Fibroblast of peridontal ligament (primary cell): ENCODE results near the gene SLC43A1.

Source experiments
- DNase-seq: peaks from one replicate; pipeline ENCODE4 v3.0.0-alpha.2; 2010; ENCODE audit errors: extremely low read depth

The SLC43A1 gene

DNA sequence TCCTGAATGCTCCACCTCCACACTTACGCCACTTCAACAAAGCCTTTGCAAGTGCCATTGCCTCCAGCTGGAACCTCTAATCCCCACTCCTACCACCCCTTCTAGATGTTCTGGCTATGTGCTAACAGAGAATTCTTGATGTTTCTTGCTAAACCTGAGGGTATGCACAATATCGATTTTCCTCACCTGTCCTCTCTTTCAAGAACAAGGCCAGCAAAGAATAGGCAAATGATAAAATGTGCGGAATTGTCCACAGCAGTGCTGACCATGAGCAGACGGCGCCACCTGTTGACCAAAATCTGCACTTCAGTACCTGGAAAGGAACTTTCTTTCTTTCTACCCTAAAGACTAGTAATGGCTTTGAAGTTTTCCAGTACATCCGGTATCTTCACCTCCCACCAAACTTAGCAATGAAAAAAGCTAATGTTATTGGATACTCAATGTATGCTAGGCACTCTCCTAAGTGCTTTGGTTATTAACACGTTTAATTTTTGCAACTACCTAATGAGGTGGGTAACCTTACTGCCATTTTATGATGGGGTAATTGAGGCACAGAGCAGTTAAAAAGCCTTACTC is 11.6 kb upstream of the SLC43A1 start:
- peak; percentile 71 for DNase-seq

DNA sequence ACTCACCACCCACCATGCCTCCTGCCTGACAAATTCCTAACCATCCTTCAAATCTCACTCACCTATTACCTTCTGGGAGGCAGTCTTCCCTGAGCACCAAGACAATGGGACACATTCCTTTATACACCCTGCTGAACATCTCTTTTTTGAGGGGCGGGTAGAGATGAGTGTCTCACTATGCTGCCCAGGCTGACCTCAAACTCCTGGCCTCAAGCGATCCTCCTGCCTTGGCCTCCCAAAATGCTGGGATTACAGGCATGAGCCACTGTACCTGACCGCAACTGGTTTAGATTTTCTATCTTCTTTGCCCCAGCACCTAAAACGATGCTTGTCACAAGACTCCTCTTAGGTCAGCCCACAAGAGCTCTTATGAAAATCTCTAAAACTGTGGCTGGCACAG is 7.9 kb upstream of the SLC43A1 start:
- no peak for DNase-seq

DNA sequence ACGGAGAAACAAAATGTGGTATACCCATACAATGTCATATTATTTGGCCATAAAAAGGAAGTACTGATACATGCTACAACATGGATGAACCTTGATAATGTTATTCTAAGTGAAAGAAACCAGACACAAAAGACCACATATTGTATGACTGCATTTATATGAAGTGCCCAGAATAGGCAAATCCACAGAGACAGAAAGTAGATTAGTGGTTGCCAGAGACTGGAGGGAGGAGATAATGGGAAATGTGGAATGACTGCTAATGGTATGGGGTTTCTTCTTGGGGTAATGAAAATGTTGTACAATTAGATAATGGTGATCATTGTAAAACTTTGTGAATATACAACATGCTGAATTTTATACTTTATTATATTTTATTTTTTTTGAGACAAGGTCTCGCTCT is 5.6 kb upstream of the SLC43A1 start:
- no peak for DNase-seq

DNA sequence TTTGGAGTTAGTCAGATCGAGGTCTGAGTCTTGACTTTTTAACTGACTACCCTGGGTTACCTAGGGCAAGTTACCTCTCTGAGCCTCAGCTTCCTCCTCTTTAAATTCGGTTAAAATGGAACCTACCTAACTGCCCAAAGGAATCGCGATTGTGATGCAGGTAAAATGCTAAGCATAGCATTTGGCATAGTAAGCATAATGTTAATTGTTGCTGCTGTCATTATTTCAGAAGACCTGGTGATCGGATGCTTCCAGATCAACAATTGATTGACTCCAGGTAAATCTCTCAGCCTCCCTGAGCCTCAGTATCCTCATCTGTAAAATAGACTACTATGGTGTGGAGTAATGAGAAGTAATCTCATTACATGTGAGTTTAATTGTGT is 550 bp upstream of the SLC43A1 start:
- DNase-seq = no peak

DNA sequence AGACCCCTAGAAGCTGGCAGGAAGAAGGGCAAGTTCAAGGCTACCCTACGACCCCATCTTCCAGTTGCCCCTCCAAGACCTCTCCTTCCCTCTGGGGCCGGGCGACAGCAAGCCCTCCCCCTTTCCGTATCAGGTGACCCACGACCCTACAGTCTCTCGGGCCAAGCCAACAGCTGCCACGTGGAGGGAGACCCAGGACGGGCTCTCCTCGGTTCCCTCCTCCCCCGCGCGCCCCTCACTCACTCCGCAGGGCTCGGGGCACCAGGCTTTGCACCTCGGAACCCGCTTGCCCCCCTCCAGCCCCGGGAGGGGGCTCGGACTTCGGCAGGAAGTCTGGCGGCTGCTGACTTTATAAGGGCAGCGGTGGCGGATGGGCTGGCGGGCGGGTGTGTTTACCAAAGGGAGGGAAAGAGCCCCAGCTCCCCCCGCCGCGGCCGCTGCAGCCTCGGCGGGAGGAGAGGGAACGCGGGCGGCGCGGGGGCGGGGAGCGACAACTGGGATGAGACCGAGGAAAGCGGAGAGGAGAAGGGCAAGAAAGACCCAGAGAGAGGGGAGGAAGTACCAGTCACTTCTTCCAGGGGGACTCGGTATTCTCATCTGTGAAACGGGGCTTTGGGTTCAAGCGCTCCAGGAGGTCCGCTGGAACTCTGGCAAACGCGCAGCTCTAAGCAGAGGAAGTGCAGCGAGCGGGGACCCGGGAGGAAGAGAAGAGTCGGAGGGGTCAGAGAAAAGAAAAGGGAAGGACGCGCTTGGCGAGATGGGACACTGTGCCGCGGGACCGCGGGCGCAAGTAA is 767 bp downstream of the SLC43A1 start:
- no peak for DNase-seq

DNA sequence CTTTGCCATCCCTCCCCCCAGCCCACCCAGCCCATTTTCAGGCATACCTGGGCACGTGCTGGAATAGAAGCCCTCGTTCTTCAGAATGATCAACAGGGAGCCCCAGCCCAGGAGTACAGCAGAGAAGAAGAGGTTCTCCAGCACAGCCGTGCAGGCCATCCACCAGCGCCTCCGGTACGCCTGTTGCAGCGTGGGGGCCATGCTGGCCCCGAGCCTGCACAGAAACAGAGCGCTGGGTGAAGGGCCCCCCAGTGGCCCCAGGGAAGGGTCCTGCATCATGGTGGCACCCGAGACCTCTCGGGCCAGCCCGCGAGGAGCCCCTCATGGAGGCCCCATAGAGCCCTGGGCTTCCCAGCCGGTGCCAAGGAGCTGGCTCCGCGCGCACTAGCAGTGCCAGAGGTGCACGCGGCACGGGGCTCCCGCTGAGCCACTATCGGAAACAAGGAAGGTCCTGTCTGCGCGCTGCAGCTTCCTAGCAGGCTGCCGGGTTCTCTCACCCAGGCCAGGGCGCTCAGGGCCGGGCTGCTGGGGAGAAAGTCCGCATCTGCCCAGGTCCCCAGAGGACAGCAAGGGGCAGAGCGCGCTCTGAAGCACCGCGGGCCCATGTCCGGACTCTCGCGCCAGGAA is 1.5 kb downstream of the SLC43A1 start:
- no peak for DNase-seq

DNA sequence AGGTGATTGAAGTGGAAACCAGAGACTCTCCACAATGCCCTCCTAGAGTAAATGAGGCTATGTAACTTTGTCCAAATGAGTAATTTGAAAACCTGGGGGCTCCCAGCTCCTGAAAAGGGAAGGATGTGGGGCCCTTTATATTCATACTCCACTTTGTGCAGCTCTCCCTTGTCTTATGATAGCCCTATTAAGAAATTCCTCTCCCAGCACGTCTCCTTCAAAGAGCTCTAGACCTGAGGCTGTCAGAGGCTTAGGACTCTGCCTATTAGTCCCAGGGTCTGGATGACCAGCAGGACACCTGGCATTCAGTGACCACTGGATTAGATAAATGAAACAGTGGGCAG is 2.1 kb downstream of the SLC43A1 start:
- no peak for DNase-seq

DNA sequence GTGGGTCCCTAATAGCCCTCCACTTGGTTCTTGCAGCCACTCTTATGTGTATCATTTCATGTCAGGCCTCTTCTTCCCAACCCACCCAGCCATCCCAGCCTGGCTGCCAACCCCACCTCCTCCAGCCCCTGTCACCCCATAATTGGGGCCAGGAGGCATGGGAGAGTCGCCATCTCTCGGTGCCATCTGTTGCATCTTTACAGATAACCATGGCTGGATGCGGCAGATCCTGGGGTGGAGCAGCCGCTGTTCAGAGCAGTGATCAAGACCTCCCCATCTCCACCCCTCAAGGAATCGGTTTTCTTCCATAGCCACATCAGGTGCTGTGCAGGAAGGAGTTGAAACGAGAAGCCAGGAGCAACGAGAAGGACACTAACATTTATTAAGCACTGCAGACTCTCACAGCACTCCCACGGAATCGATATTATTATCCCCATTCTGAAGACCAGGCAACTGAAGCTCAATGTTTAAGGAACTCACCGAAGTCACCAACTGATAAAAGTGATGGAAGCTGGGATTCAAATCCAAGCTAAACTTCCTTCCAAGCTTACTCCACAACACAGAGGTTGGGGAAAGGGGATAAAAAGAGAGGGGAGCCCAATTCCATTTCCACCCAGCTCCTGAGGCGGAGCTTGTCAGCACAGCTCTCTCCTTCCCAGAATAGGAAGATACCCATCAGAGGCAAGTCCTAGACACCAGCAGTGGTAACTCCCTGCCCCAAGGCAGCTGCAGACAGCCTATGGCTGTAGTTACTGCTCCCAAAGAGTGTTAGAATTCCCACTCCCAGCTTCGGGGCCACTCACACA is 2.7 kb downstream of the SLC43A1 start:
- no peak for DNase-seq

DNA sequence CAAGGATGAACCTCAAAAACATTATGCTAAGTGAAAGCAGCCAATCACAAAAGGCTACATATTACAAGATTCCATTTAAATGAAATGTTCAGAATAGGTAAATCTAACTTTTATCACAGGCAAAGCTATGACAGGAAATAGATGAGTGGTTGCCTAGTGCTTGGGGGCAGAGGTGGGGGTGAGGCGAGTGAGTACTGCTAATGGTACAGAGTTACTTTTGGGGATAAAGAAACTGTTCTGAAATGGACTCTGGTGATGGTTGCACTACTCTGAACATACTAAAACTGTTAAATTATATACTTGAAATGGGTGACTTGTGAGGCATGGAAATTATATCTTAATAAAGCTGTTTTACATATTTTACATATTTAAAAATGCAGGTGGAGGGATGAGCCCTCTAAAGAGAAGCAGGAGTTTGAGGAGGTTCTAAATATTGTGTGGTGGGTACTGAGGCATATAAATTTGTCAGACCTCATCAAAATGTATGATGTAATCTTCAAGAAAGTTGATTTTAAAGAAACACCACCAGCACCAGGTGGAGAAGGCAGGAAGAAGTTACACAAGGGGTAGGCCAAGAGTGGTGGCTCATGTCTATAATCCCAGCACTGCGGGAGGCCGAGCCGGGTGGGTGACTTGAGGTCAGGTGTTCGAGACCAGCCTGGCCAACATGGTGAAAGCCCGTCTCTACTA is 3.6 kb downstream of the SLC43A1 start:
- no peak for DNase-seq

DNA sequence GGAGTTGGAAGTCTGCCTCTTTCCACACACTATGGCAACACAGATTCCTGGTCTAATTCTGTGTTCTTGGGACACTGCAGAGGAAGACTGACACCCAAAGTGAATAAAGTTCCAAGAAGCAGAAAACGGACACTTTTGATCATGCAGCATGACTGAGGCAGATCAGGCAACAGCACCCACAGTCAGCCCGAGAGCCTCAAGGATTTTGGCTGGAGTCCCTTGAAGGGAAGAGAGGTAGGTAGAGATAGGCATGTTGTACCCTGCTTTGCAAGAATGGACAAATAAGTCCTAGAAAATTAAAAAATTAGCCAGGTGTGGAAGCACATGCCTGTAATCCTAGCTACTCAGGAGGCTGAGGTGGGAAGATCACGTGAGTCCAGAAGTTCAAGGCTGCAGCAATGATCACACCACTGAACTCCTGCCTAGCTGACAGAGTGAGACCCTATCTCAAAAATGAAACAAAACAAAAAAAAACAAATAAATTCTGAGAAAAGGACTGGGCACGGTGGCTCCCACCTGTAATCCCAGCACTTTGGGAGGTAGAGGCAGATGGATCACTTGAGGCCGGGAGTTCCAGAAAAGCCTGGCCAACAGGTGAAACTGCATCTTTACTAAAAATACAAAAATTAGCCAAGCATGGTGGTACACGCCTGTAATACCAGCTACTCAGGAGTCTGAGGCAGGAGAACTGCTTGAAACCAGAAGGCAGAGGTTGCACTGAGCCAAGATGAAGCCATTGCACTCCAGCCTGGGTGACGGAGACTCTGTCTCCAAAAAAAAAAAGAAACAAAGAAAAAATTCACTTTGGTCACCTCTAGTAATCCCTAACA is 6.9 kb downstream of the SLC43A1 start:
- no peak for DNase-seq

DNA sequence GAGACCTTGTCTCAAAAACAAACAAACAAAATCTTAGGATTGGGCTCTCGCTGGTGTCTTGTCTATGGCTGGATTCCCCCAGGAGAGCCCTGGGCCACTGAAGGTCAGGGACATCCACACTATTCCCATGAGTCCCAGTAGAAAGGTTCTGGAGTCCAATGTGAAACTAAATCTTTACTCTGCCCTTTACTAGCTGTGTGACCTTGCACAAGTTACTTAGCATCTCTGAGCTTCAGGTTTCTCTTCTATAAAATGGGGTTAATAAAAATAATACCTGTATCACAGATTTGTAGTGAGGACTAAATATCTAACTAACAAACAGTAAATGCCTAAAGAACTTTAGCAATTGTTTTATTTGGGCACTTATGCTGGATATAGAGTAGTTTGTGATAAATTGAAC is 9.0 kb downstream of the SLC43A1 start:
- DNase-seq = no peak

DNA sequence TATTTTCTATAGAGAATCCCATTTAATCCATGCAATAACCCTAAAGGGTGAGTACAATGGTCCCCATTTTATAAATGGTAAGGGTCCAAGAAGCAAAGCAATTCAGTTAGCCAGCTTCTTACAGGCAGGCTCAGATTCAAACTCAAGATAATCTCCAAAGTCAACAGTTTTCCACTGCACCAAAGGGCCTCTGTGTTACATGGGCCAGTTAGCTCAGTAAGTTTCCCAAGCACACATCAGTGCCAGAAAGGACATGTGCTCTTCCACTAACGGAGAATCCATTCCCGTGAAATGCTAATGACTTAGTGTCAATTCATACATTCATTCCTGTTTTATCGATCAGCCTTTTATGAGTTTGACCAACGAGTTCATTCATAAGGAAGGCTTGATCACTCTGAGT is 11.0 kb downstream of the SLC43A1 start:
- DNase-seq = no peak

DNA sequence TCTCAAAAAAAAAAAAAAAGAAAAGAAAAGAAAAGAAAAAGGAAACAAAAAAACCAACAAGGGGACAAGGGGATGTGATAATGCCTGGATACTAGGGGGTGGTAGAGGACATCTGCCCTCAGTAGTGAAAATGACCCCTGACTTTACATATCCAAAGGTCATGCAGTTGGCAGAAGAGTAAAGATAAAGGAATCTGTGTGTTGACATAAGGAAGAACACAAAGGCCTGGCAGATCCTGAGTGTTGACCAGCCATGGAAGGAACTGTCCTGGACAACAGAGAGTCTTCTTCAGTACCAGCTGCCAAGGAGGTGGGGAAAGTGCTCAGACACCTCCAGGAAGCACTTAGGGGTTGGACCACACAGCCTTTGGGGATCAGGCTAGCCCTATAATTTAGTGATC is 12.6 kb downstream of the SLC43A1 start:
- no peak for DNase-seq

DNA sequence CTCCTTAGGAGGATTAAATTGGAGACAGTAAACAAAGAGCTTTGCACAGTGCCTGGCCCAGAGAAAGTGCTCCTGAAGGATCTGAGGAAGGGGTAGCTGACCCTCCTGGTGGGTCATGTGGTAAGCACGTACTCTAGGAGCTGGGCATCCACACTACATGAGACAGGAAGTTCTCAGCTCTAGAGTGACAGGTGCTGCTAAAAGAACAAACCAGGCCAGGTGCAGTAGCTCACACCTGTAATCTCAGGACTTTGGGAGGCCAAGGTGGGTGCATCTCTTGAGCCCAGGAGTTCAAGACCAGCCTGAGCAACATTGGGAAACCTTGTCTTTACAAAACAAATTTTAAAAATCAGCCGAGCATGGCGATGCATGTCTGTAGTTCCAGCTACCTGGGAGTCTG is 13.1 kb downstream of the SLC43A1 start:
- DNase-seq = no peak

DNA sequence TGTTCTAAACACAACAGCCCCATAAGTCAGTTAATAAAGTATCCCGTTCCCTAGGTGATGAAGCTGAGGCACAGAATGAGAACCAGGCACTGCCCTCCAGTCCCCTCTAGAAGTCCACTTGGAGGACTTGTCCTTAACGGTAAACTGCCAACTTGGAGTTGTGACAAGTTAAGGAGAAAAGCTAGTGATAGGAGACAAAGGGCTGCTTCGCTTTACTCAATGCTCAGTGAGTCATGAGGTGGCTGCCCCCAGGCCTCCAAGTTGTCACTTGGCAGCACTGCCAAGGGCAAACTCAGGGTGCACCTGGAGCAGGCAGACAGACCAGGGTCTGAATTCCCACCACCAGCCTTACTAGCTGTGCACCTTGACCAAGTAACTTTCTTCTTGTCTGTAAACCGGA is 13.5 kb downstream of the SLC43A1 start:
- DNase-seq = no peak

DNA sequence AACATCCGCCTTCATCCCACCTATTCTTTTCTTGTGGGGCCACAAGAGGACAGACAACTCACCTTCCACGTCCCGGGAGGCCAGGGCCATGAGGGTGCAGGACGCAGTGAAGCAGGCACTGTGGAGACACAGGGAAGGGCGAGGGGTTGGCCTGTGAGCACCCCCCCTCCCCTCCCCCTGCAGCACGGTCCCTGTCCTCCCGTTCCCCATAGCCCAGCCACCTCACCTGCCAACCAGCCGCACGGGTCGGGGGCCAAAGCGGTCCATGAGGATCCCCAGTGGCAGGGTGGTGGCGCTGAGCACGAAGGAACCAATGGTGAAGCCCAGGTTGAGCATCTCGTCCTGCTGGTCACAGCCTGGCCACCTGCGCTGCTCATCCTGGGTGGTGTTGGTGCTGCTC is 14.6 kb downstream of the SLC43A1 start:
- DNase-seq = no peak

DNA sequence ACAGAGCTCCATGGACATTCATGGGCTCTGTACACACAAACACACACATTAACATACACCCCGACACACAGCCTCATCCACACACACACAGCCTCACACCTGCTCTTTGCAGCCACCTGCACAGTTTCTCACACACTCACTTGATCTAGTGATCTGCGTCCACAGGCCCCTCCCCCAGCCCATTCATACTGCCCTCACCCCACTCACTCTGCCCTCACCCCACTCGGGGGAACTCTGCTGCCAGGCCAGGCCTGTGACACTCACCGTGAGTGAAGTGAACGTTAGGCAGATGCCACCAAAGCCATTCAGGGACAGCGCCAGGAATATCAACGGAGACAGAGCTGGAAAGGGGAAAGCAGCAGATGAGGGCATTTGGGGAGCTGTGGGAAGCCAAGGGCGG is 15.0 kb downstream of the SLC43A1 start:
- no peak for DNase-seq

DNA sequence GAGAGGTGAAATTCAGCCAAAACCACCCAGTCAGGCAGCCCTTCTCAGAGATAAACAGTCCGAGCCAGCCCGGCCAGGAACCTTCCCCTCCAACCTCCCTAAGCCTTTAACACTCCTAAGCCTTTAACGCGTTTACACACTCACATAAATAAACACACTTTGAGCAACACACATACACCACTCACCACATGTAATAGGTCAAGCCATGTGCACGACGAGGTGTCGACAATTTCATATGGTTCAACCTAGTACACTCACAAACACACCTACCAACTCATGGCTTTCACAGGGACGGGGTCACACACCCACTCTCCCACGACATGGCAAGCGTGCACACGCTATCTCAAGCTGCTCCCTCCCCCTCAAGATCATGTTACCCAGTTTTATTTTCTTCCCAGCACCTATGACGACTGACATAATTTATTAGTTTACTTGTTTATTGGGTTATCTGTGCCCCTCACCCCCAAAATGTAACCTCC is 15.5 kb downstream of the SLC43A1 start:
- DNase-seq = no peak

DNA sequence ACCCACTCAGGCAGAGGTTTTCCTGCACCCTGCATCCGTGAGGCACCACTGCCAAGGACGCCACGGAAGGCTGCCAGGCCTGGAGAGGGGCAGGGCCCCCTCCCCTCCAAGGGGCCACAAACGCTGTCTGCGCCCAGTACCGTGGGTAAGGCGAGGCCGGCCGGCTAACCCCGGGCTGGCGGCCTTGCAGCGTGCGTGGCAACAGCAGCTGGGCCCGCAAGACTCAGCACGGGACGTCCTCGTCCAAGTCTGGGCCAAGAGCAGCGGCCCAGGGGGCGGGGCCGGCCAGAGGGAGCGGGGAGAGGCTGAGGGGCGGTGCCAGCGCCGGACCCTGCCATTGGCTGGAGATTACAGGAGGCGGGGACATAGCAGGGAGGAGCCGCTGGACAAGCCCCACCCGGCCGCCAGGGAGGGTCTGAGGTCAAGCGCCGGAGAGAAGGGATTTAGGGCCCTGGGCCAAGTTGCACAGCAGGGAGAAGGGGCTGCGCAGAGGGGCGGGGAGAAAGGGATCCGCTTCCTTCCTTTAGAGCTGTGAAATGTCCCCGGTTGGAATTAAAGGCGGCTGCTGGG is 16.0 kb downstream of the SLC43A1 start:
- DNase-seq = peak; percentile 83

DNA sequence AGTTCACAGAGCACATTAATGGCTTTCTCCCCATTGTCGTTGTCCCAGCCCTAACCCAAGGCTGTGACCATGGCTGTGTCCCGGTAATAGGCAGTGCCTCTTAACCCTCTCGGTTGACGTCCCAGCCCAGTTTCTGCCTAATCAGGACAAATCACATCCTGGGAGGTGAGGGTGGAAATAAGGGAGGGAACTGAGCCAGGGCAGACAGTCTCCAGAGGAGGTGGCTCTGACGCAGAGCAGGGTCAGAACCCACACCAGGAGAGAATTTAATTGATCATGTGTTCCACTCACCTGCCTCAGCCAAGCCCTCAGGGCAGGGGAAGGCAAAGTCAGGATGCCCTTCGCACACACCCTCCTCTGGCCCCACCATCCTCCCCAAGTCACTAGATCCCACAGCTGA is 17.0 kb downstream of the SLC43A1 start:
- DNase-seq = no peak
